Activated CD8-positive, alpha-beta memory T cell treated with anti-CD3 and anti-CD28 coated beads, Interleukin-2, amount 10 ng/mL, durations not matched to agents 7 days and 5 days (primary cell): Measurements from ENCODE around the gene ELP4. TPM values are rescaled to one million over a fixed set of nuclear protein-coding genes. Genes with fewer than 3 reads are reported as not detected.

Source experiments
- ATAC-seq: fragments of 150-1000 bp; cut with Tn5 transposase; one replicate; pipeline ENCODE4 v1.10.0; 2021; ENCODE audit warnings: moderate library complexity
- CTCF ChIA-PET: fragments of 350-600 bp; sonication (Branson Sonifier 250); formaldehyde crosslinking; loops from one replicate; lab custom pipeline; 2021; ENCODE audit warnings: antibody characterized with exemption; lab: Charles Lee
- DNase-seq: peaks from one replicate; pipeline ENCODE4 v3.0.0-alpha.2; 2020
- H3K27ac Mint-ChIP-seq: one replicate; pipeline ENCODE4 v1.8.0; 2021; ENCODE audit warnings: mild to moderate bottlenecking, mixed read lengths
- H3K27me3 Mint-ChIP-seq: one replicate; pipeline ENCODE4 v1.8.0; 2021; ENCODE audit warnings: mixed read lengths
- H3K36me3 Mint-ChIP-seq: one replicate; pipeline ENCODE4 v1.8.0; 2021; ENCODE audit warnings: mild to moderate bottlenecking, mixed read lengths
- H3K4me1 Mint-ChIP-seq: one replicate; pipeline ENCODE4 v1.8.0; 2021; ENCODE audit warnings: mixed read lengths
- H3K4me3 Mint-ChIP-seq: one replicate; pipeline ENCODE4 v1.8.0; 2021; ENCODE audit warnings: mild to moderate bottlenecking, moderate library complexity, mixed read lengths
- H3K9me3 Mint-ChIP-seq: one replicate; pipeline ENCODE4 v1.8.0; 2022; ENCODE audit warnings: low read depth, mixed read lengths
- total RNA-seq, 2 experiments: library from RNA; stranded (reverse); gene quantifications; one replicate each; pipeline ENCODE4 v1.2.3, GENCODE V29; 2021

Gene ELP4
- total RNA-seq, 2 experiments from 2014 or later = 20.7 to 23.7 TPM

DNA sequence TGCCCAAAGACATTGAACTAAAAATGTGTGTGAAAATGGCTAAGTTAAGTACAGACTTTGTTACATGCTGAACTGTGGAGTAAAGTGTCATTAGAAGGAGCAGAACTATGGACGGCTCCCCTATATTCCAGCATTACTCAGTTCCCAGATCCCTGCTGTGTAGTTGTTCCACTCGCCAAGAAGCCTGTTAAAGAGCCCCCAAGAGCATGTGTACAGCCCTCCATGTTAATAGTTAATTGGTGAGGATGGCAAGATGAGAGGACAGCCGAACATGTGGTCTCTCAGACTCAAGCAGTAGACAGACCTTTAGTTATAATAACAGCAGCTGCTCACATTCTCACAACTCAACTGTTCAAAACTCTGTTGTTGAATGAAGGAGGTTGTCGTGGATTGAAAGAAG is 127.4 kb downstream of the ELP4 start:
- Mint-ChIP-seq H3K4me1 (peaks cover 2% of the 10 kb centered on the region), H3K9me3 (no peaks in the 10 kb centered on the region), H3K4me3 (no peak overlapping the region), H3K27me3 (no peaks in the 10 kb centered on the region), H3K36me3 (no peaks in the 10 kb centered on the region), H3K27ac (no peak overlapping the region)
- ATAC-seq (no peak), DNase-seq (no peak)
- CTCF ChIA-PET = no interaction called here

- Mint-ChIP-seq H3K9me3 (no peaks in the 10 kb centered on the region), H3K27me3 (no peaks in the 10 kb centered on the region), H3K27ac (no peak overlapping the region), H3K4me3 (no peak overlapping the region), H3K36me3 (no peaks in the 10 kb centered on the region), H3K4me1 (peaks cover 2% of the 10 kb centered on the region)
- CTCF ChIA-PET = interaction anchor here (0.7 to 1.3 kb wide), 3 partner anchors 18 to 45 kb away, joined by 3 read pairs; no protein-coding TSS in a partner anchor
- ATAC-seq (no peak), DNase-seq (no peak)
Measured at GRCh38 chr11:31640611-31641010, 131.0 kb downstream of the ELP4 start.

DNA sequence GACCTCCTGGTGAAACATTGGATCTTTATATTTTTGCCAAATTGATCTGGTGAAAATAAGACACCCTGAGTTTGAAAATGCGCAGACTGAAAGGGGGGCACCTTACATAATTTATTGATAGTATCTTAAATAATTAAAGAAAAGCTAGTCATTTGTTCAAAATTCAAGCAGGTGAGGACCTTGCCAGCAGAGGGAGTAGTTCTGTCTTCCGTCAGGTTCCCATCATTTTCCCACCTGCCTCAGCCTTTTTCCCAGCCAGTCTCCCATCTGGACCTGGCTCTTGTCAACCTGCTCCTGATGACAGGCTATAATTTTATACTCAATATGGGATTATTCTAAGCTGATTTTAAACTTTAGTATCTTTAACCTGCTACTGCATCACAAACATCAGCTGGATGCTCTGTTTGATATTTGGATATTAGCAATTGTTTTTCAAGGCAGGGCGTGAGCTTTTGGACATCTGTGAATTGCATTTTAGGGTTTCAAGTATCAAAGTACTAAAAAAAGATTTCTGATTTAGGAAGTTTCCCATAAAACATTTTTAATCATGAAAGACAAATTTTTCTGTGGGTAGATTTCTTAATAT is 132.0 kb downstream of the ELP4 start:
- Mint-ChIP-seq H3K36me3 (no peaks in the 10 kb centered on the region), H3K27ac (no peak overlapping the region), H3K4me1 (peaks cover 2% of the 10 kb centered on the region), H3K27me3 (no peaks in the 10 kb centered on the region), H3K4me3 (no peak overlapping the region), H3K9me3 (no peaks in the 10 kb centered on the region)
- DNase-seq = no peak
- ATAC-seq = no peak
- CTCF ChIA-PET = interaction anchor here (1.2 to 1.3 kb wide), 3 partner anchors 17 to 45 kb away, joined by 3 read pairs; no protein-coding TSS in a partner anchor

DNA sequence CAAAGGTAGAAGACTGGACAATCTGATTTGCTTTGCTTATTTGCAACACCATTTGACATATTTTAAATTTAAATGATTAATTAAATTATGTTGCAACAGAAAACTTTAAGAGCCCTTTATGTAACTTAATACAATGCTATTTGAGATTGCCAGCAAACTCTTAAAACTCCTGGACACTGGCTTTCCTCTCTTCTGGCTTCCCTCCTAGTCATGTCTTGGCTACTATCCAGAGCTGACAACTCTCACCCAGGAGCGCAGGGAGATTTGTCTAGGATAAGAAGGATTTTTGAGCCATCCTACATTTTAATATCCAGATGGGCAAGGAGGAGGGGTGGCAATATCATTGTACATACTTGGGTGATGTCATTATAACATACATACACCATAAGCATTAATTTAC is 134.3 kb downstream of the ELP4 start:
- H3K9me3 Mint-ChIP-seq = no peaks in the 10 kb centered on the region

DNA sequence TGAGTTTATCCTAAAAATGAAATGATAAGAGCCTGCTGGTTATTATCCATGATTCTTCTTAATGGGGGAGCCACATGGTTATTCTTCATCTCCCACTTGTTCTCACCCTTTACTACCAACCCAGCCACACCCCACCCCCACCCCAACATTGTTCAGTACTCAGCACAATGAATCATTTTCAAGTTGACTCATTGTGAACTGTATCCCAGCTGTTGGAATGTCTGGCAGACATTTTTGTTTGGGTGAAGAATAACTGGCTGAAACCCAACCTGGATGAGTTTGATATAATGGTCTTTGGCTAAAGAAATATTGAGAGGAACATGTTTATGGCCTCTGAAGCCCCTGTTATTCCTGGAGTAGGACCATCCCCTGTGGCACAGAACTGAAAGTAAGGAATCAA is 136.2 kb downstream of the ELP4 start:
- ATAC-seq (no peak), DNase-seq (no peak)
- H3K9me3 Mint-ChIP-seq = no peaks in the 10 kb centered on the region
- H3K4me3 Mint-ChIP-seq = no peak overlapping the region
- no peak overlapping the region for H3K27ac Mint-ChIP-seq
- no peaks in the 10 kb centered on the region for H3K27me3 Mint-ChIP-seq
- H3K4me1 Mint-ChIP-seq = no peaks in the 10 kb centered on the region
- CTCF ChIA-PET = no interaction called here
- no peaks in the 10 kb centered on the region for H3K36me3 Mint-ChIP-seq

More for the DNA sequence above, 134.3 kb downstream of the ELP4 start:
- H3K27ac Mint-ChIP-seq = no peak overlapping the region
- DNase-seq = no peak
- CTCF ChIA-PET = no interaction called here
- H3K4me1 Mint-ChIP-seq = no peaks in the 10 kb centered on the region
- no peaks in the 10 kb centered on the region for H3K36me3 Mint-ChIP-seq
- H3K27me3 Mint-ChIP-seq = no peaks in the 10 kb centered on the region
- H3K4me3 Mint-ChIP-seq = no peak overlapping the region
- ATAC-seq = no peak

DNA sequence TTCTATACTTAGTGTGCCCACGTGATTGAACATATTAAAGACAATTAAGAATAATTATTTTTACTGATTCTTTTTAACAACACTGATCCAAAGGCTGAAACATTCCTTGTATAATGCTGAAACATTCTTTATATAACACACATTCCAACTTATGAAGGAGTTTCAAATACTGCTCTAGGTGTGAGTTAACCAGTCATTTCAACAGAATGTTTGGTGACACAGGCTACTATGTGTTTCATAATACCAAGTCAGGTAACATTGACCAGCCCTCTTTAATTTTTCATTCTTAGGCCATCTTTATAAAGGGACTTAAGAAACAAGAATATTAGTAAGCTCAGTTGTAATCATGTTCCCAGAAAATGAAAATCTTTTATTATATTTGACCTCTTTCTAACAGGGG is 136.6 kb downstream of the ELP4 start:
- CTCF ChIA-PET = no interaction called here

DNA sequence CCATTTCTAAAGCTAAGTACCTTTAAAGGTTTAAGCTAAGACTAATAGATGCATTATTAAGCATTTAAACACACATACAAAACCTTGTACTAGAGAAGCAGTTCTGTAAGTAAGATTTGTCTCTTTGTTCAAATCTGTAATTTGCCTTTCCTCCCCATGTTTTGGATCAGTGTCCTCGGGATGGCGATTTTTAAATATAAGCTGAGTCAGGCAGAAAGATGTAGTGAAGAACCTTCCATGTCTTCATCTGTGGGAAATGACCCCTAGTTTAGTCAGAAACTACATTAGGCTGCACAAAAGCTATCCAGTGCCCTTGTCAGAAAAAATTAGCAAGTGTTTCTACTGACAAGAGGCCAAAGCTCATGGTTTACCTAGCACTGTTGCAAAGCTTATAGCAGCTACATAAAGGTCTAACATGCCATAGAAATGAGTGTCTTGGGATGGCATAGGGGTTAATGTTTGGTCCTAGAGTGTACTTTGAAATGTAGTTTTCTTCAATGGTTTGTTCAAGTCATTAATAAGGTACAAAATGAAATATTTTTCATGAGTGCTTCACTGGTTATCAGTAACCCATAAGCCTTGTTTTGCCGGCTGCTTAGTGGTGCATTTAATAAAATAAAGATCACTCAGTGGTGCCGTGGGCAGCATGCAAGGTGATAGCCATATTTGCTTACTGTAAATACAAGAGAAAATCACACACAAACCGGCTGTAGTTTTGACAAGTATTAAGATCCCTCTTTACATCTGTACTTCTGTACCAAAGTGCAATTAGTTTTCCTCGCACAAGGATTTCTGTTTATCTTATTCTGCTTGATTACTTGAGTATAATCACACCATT is 139.8 kb downstream of the ELP4 start:
- no peak overlapping the region for H3K4me3 Mint-ChIP-seq
- H3K36me3 Mint-ChIP-seq = peaks cover 2% of the 10 kb centered on the region
- CTCF ChIA-PET = interaction anchor here (0.7 kb wide), 1 partner anchor 13 kb away, joined by 3 read pairs; no protein-coding TSS in a partner anchor
- no peaks in the 10 kb centered on the region for H3K27me3 Mint-ChIP-seq
- no peak overlapping the region for H3K27ac Mint-ChIP-seq
- DNase-seq = no peak
- H3K4me1 Mint-ChIP-seq = no peaks in the 10 kb centered on the region
- H3K9me3 Mint-ChIP-seq = no peaks in the 10 kb centered on the region
- ATAC-seq = no peak

More for the DNA sequence above, 136.6 kb downstream of the ELP4 start:
- no peak for ATAC-seq
- Mint-ChIP-seq H3K9me3 (no peaks in the 10 kb centered on the region), H3K27me3 (no peaks in the 10 kb centered on the region), H3K36me3 (peaks cover 2% of the 10 kb centered on the region), H3K4me1 (no peaks in the 10 kb centered on the region), H3K4me3 (no peak overlapping the region), H3K27ac (no peak overlapping the region)
- DNase-seq = no peak

DNA sequence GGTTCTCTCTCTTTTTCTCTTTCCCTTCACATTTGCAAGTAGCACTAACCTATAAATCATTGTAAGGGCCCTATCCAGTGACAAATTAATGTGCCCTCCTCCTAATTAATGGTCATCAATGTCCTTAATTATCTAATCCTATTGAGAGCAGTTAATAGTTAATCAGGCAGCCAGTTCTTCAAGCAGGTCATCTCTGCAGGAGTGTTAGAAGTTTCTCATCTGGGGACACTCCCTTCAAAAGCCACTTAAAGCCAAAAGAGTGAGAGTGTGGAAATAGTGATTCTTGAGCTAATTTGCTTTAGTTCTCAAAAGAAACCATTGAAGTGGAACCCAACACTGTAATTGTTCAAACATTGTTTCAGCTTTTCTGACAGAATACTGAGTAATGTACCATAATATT is 141.6 kb downstream of the ELP4 start:
- Mint-ChIP-seq H3K36me3 (peaks cover 2% of the 10 kb centered on the region), H3K4me3 (no peak overlapping the region), H3K27me3 (no peaks in the 10 kb centered on the region), H3K4me1 (no peaks in the 10 kb centered on the region), H3K27ac (no peak overlapping the region), H3K9me3 (no peaks in the 10 kb centered on the region)
- CTCF ChIA-PET = no interaction called here
- ATAC-seq (no peak), DNase-seq (no peak)

DNA sequence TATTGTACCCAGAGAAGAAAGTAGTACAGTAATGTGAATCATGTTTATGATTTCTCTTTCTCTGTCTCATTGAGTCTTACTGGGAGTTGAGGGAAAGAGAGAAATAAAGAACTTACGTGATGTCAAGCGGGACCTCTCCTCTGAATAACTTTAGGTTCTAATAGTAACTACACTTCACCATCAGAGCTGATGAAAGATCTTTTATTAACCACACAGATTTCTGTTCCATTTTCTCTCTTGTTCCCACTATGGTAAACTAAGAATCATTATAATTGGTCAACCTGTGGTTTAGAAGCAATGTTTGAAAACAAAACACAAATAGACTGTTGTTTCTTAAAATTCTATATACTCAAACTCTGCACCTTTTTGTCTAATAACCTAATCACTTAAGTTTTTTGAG is 142.3 kb downstream of the ELP4 start:
- no peak overlapping the region for H3K4me3 Mint-ChIP-seq
- no peak overlapping the region for H3K27ac Mint-ChIP-seq

GRCh38 chr11:31652528-31652927 is 143.0 kb downstream of the ELP4 start:
- CTCF ChIA-PET = no interaction called here
- ATAC-seq = no peak

More for the DNA sequence above, 142.3 kb downstream of the ELP4 start:
- ATAC-seq (no peak), DNase-seq (no peak)
- Mint-ChIP-seq H3K36me3 (peaks cover 2% of the 10 kb centered on the region), H3K27me3 (no peaks in the 10 kb centered on the region), H3K9me3 (no peaks in the 10 kb centered on the region), H3K4me1 (no peaks in the 10 kb centered on the region)
- CTCF ChIA-PET = no interaction called here

GRCh38 chr11:31655483-31655882 is 145.9 kb downstream of the ELP4 start:
- Mint-ChIP-seq H3K4me3 (no peak overlapping the region), H3K27ac (no peak overlapping the region), H3K36me3 (peaks cover 2% of the 10 kb centered on the region), H3K9me3 (no peaks in the 10 kb centered on the region), H3K27me3 (no peaks in the 10 kb centered on the region), H3K4me1 (no peaks in the 10 kb centered on the region)
- DNase-seq (no peak), ATAC-seq (no peak)
- CTCF ChIA-PET = no interaction called here

More at GRCh38 chr11:31652528-31652927, 143.0 kb downstream of the ELP4 start:
- Mint-ChIP-seq H3K9me3 (no peaks in the 10 kb centered on the region), H3K4me3 (no peak overlapping the region), H3K36me3 (peaks cover 2% of the 10 kb centered on the region), H3K4me1 (no peaks in the 10 kb centered on the region), H3K27ac (no peak overlapping the region), H3K27me3 (no peaks in the 10 kb centered on the region)
- DNase-seq = no peak

- Mint-ChIP-seq H3K9me3 (no peaks in the 10 kb centered on the region), H3K27me3 (no peaks in the 10 kb centered on the region), H3K4me1 (no peaks in the 10 kb centered on the region), H3K27ac (no peak overlapping the region), H3K4me3 (no peak overlapping the region), H3K36me3 (peaks cover 1% of the 10 kb centered on the region)
- ATAC-seq (no peak), DNase-seq (no peak)
- CTCF ChIA-PET = no interaction called here
Measured at GRCh38 chr11:31656051-31656450, 146.5 kb downstream of the ELP4 start.

DNA sequence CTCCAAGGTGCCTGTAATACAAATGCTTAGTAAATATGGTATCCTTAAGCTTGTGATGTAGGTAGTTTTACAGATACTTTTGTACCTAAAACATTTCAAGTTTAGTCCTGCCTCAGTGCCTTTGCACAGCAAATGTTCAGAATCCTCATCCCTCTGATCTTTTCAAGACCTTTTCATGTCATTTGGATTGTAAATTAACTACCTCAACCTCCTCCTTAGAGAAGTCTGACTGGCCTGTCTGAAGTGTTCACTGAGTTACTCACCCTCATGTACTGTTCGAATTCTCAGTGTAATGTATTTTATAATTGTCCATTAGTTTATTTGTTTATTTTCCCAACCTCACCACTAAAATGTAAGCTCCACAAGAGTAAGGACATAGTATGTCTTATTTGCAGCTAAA is 147.5 kb downstream of the ELP4 start:
- Mint-ChIP-seq H3K4me1 (no peaks in the 10 kb centered on the region), H3K27me3 (no peaks in the 10 kb centered on the region), H3K9me3 (no peaks in the 10 kb centered on the region), H3K36me3 (no peaks in the 10 kb centered on the region), H3K27ac (no peak overlapping the region), H3K4me3 (no peak overlapping the region)
- CTCF ChIA-PET = interaction anchor here (1.0 kb wide), 1 partner anchor 141 kb away, joined by 3 read pairs; no protein-coding TSS in a partner anchor
- no peak for ATAC-seq
- DNase-seq = no peak

DNA sequence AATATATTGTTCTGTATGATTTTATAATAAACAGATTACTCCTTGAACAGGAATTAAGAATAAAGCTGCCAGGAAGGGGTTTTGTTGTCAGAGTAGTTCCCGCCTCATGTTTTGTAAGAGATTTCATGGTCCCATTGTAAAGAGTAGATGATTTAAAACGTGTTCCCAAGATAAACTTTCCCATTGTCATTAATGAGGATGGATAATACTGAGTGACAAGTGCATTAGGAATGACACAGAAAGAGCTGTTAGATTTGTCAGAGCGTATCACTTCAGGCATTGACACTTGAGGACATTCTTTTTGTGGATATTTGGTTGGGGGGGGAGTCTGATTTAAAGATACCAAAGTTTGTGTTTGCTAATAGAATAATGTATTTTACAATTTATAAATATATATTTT is 154.6 kb downstream of the ELP4 start:
- no peak for ATAC-seq

More for the DNA sequence above, 154.6 kb downstream of the ELP4 start:
- no peaks in the 10 kb centered on the region for H3K9me3 Mint-ChIP-seq
- CTCF ChIA-PET = no interaction called here
- no peak overlapping the region for H3K27ac Mint-ChIP-seq
- no peaks in the 10 kb centered on the region for H3K36me3 Mint-ChIP-seq
- H3K4me3 Mint-ChIP-seq = no peak overlapping the region
- H3K4me1 Mint-ChIP-seq = no peaks in the 10 kb centered on the region
- no peaks in the 10 kb centered on the region for H3K27me3 Mint-ChIP-seq
- DNase-seq = no peak
